Measurements from ENCODE around the gene CADPS2. TPM values are rescaled to one million over a fixed set of nuclear protein-coding genes. Genes with fewer than 3 reads are reported as not detected.
A peak's percentile ranks its signal among the peaks of the same experiment; 100 is the strongest.

CADPS2 gene
- total RNA-seq, 1 donor from 2014 or later: 19.1 TPM

- Histone ChIP-seq H3K9me3 (ENCODE audit: low read depth) (no peaks in the 10 kb centered on the region), H3K4me3 (peak overlapping the region; percentile 32), H3K27me3 (no peaks in the 10 kb centered on the region), H4K20me1 (ENCODE audit: low read depth) (no peaks in the 10 kb centered on the region), H3K27ac (no peak overlapping the region), H3K9ac (no peak overlapping the region), H3K36me3 (no peaks in the 10 kb centered on the region), H2AFZ (replicated peaks) (peak overlapping the region; percentile 97), H3K4me1 (peaks cover 10% of the 10 kb centered on the region), H3F3A (ENCODE audit: low read depth) (no peaks in the 10 kb centered on the region), H3K4me2 (peak overlapping the region; percentile 72), H3K79me2 (ENCODE audit: low read depth) (no peaks in the 10 kb centered on the region)
- no peak for DNase-seq (ENCODE audit: low spot score)
- Mint-ChIP-seq H3K36me3 (peaks cover 7% of the 10 kb centered on the region), H3K27ac (peak overlapping the region; percentile 42), H3K4me3 (peak overlapping the region; percentile 46), H3K27me3 (ENCODE audit: insufficient read depth, low read depth) (no peaks in the 10 kb centered on the region), H3K4me1 (peaks cover 5% of the 10 kb centered on the region), H3K9me3 (peaks cover 16% of the 10 kb centered on the region)
- TF ChIP-seq EZH2phosphoT487 (IDR thresholded peaks at IDR 0.05) (no peak), EZH2 (IDR thresholded peaks at IDR 0.05) (no peak)
- TF ChIP-seq, protein P1, sequence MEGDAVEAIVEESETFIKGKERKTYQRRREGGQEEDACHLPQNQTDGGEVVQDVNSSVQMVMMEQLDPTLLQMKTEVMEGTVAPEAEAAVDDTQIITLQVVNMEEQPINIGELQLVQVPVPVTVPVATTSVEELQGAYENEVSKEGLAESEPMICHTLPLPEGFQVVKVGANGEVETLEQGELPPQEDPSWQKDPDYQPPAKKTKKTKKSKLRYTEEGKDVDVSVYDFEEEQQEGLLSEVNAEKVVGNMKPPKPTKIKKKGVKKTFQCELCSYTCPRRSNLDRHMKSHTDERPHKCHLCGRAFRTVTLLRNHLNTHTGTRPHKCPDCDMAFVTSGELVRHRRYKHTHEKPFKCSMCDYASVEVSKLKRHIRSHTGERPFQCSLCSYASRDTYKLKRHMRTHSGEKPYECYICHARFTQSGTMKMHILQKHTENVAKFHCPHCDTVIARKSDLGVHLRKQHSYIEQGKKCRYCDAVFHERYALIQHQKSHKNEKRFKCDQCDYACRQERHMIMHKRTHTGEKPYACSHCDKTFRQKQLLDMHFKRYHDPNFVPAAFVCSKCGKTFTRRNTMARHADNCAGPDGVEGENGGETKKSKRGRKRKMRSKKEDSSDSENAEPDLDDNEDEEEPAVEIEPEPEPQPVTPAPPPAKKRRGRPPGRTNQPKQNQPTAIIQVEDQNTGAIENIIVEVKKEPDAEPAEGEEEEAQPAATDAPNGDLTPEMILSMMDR (IDR thresholded peaks at IDR 0.05): no peak
Measured at GRCh38 chr7:122833888-122834570, 52.2 kb downstream of the CADPS2 start.

DNA sequence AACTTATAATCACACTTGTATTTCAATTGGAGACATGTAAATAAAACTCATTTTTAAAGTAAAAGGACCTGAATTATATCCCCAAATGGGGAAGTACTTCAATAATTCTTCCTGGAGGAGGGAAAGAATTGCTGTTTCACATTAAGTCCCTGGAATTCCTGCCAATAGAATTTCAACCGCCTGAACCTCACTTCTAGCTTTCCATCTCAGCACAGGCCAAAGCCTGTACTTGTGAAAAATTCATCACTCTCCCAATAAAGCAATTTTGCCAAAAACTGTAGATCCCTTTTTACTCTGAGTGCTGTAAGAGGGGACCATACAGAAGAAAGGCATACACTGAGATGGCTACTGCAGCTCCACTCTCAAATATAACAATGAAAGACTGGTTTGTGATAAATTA, 54.8 kb downstream of the CADPS2 start:
- H3K27me3 ChIP-seq: no peaks in the 10 kb centered on the region
- Mint-ChIP-seq H3K27me3 (ENCODE audit: insufficient read depth, low read depth) (no peaks in the 10 kb centered on the region), H3K27ac (no peak overlapping the region), H3K4me3 (no peak overlapping the region), H3K36me3 (peaks cover 2% of the 10 kb centered on the region), H3K4me1 (peaks cover 5% of the 10 kb centered on the region), H3K9me3 (peaks cover 4% of the 10 kb centered on the region)
- H3K9me3 ChIP-seq (ENCODE audit: low read depth): no peaks in the 10 kb centered on the region
- no peaks in the 10 kb centered on the region for H3F3A ChIP-seq (ENCODE audit: low read depth)
- no peak overlapping the region for H3K4me2 ChIP-seq
- no peaks in the 10 kb centered on the region for H4K20me1 ChIP-seq (ENCODE audit: low read depth)
- TF ChIP-seq EZH2 (IDR thresholded peaks at IDR 0.05) (no peak), EZH2phosphoT487 (IDR thresholded peaks at IDR 0.05) (no peak)
- TF ChIP-seq, protein P1 (IDR thresholded peaks at IDR 0.05): no peak
- no peak overlapping the region for H3K27ac ChIP-seq
- H3K36me3 ChIP-seq: no peaks in the 10 kb centered on the region
- H2AFZ ChIP-seq (replicated peaks): no peak overlapping the region
- H3K4me3 ChIP-seq: no peak overlapping the region
- no peak overlapping the region for H3K9ac ChIP-seq
- peaks cover 10% of the 10 kb centered on the region for H3K4me1 ChIP-seq
- no peak for DNase-seq (ENCODE audit: low spot score)
- H3K79me2 ChIP-seq (ENCODE audit: low read depth): no peaks in the 10 kb centered on the region

DNA sequence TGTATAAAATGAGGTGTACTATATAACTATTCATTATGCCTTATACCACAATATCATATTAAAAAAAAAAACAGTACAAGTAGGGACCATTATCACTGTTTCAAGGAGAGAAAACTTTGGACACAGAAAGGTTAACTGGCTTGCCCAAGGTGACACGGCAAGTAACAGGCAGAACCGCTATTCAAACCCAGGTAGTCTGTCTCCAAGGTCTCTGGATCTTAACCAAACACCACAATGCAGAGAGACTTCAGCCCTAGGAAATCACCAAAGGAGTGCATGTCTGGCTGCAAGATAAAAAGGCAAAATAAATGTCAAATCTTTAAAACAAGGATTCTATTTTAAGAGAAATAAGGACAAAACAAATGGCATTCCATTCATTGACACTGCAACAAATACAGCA, 56.3 kb downstream of the CADPS2 start:
- Histone ChIP-seq H3K9me3 (ENCODE audit: low read depth) (no peaks in the 10 kb centered on the region), H3K36me3 (no peaks in the 10 kb centered on the region)

More for the DNA sequence above, 56.3 kb downstream of the CADPS2 start:
- no peaks in the 10 kb centered on the region for H3K27me3 ChIP-seq
- Mint-ChIP-seq H3K27me3 (ENCODE audit: insufficient read depth, low read depth) (no peaks in the 10 kb centered on the region), H3K27ac (no peak overlapping the region), H3K4me1 (peaks cover 5% of the 10 kb centered on the region), H3K4me3 (no peak overlapping the region), H3K9me3 (no peaks in the 10 kb centered on the region), H3K36me3 (no peaks in the 10 kb centered on the region)
- H3K9ac ChIP-seq: no peak overlapping the region
- H3K27ac ChIP-seq: no peak overlapping the region
- DNase-seq (ENCODE audit: low spot score): no peak
- no peaks in the 10 kb centered on the region for H3K79me2 ChIP-seq (ENCODE audit: low read depth)
- no peak overlapping the region for H3K4me3 ChIP-seq
- H2AFZ ChIP-seq (replicated peaks): no peak overlapping the region
- no peak overlapping the region for H3K4me2 ChIP-seq
- no peaks in the 10 kb centered on the region for H3F3A ChIP-seq (ENCODE audit: low read depth)
- TF ChIP-seq EZH2 (IDR thresholded peaks at IDR 0.05) (no peak), EZH2phosphoT487 (IDR thresholded peaks at IDR 0.05) (no peak)
- TF ChIP-seq, protein P1 (IDR thresholded peaks at IDR 0.05): no peak
- H4K20me1 ChIP-seq (ENCODE audit: low read depth): no peaks in the 10 kb centered on the region
- H3K4me1 ChIP-seq: peaks cover 10% of the 10 kb centered on the region

Measured in neural progenitor cell (in vitro differentiated cells).